HAP-1 (cell line): ENCODE measurements around the gene GORASP2.
A peak's percentile ranks its signal among the peaks of the same experiment; 100 is the strongest.
"Not testable (repeated sequence)": the region's sequence is repeated elsewhere in the genome, so short reads cannot be mapped to it uniquely, and the experiment has no call there.

Experiments
- DNase-seq, 2 experiments: peaks; one replicate each; pipeline ENCODE4 v3.0.0-alpha.2; 2016 to 2020; ENCODE audit warnings: low spot score in 2 of 2
- H3K27me3 ChIP-seq: fragments of 250-450 bp; sonication (Bioruptor Pico); 2 replicates; pipeline ENCODE4 v1.5.1; 2020; ENCODE audit warnings: low read depth, mild to moderate bottlenecking, moderate library complexity
- H3K36me3 ChIP-seq: fragments of 250-450 bp; sonication (Bioruptor Pico); replicated peaks from 2 replicates; pipeline ENCODE4 v1.5.1; 2020; ENCODE audit warnings: mild to moderate bottlenecking
- H3K4me1 ChIP-seq: fragments of 250-450 bp; sonication (Bioruptor Pico); 2 replicates; pipeline ENCODE4 v1.5.1; 2020; ENCODE audit warnings: mild to moderate bottlenecking
- H3K4me3 ChIP-seq: fragments of 250-450 bp; sonication (Bioruptor Pico); 2 replicates; pipeline ENCODE4 v1.5.1; 2020; ENCODE audit warnings: mild to moderate bottlenecking, moderate library complexity
- H3K9me3 ChIP-seq: fragments of 250-450 bp; sonication (Bioruptor Pico); 2 replicates; pipeline ENCODE4 v1.5.1; 2020; ENCODE audit warnings: mild to moderate bottlenecking, moderate library complexity
- in situ Hi-C: fragments of 300-500 bp; cut with MboI; formaldehyde crosslinking; loops from 3 replicates; pipeline ENCODE4 v1.14.3; 2020; ENCODE audit warnings: low sequenced_read_pairs, inconsistent platforms, mixed read lengths

GORASP2 gene

GRCh38 chr2:170905864-170906263 lies 23.2 kb upstream of the GORASP2 start:
- in situ Hi-C loops = no loop called here
- Histone ChIP-seq H3K4me3 (no peak overlapping the region), H3K36me3 (no peaks in the 10 kb centered on the region), H3K27me3 (no peaks in the 10 kb centered on the region), H3K9me3 (no peaks in the 10 kb centered on the region), H3K4me1 (no peaks in the 10 kb centered on the region)
- DNase-seq = no peak

DNA sequence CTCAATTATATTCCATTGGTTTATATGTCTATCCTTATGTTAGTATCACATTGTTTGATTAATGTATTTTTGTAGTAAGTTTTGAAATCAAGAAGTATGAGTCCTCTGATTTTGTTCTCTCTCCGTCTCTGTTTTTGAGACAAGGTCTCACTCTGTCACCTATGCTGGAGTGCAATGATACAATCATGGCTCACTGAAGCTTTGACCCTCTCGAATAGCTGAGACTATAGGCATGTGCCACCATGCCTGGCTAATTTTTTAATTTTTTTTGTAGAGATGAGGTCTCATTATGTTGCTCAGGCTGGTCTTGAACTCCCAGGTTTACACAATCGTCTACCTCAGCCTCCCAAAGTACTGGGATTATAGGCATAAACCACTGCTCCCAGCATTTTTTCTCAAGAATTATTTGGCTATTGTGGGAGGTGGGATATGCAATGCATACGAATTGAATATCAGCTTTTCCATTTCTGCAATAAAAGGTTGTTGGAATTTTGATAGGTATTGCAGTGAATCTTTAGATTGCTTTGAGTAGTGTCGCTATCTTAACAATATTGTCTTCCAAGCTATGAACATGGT lies 17.7 kb upstream of the GORASP2 start:
- Histone ChIP-seq H3K27me3 (no peaks in the 10 kb centered on the region), H3K36me3 (no peaks in the 10 kb centered on the region), H3K9me3 (no peaks in the 10 kb centered on the region), H3K4me1 (no peaks in the 10 kb centered on the region), H3K4me3 (no peak overlapping the region)
- in situ Hi-C loops = no loop called here
- DNase-seq = no peak

GRCh38 chr2:170914994-170915666 lies 13.9 kb upstream of the GORASP2 start:
- DNase-seq, H3K9me3 ChIP-seq, H3K4me1 ChIP-seq, H3K4me3 ChIP-seq, in situ Hi-C loops, H3K27me3 ChIP-seq, H3K36me3 ChIP-seq: not testable (repeated sequence)

DNA sequence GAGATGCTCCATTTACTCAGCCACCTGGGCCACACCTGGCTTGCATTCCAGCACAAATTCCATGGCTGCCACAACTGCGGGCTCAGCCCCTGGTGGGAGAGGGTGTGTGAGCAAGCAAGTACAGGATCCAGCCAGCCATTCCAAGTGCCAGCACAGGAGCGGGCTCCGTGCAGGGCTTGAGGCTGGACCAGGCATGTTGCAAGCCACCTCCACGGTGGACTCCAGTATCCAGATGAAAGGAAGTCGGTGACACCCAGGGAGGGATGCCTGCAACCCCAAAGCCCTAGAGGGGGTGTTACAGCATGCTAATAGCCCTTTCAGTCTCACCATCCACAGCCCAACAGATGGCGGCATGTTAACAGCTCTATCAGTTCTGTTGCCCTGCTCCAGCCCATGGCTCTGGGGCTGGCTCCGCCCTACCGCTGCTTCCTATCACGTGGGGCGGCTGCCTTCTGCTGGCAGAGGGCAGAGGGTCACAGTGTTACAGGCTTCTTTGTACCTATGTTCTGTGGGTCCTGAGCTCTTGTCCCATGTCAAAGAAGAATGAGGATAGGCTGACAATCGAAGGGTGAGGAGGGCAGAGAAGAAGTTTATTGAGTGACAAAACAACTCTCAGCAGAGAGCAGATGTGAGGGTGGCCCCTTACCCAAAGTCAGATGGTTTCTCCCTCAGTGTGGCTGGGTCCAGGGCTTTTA lies 11.7 kb upstream of the GORASP2 start:
- in situ Hi-C loops = no loop called here
- peaks cover 4% of the 10 kb centered on the region; the same call in 1 of the 2 replicates for H3K9me3 ChIP-seq
- no peak for DNase-seq
- no peak overlapping the region for H3K4me3 ChIP-seq
- no peaks in the 10 kb centered on the region for H3K36me3 ChIP-seq
- H3K27me3 ChIP-seq = no peaks in the 10 kb centered on the region
- H3K4me1 ChIP-seq = no peaks in the 10 kb centered on the region

DNA sequence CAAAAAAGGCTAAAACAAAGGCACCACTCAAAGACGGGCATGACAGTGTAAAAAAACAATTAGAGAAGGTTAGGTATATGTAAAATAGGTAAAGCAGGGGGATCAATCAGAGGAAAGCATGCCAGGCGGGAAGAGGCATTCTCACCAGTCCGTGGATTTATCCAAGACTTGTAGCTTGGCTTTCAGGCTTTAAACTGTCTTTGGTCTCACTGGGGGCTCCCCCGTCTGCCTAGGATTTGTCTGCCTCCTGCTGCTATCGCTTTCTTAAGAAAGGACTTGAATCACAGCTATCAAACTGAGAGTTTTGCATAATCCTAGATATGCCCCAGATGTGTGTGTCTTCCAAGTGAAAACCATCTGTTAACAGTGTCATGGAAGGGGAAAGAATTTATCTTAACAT lies 11.1 kb upstream of the GORASP2 start:
- Histone ChIP-seq H3K27me3 (no peaks in the 10 kb centered on the region), H3K9me3 (peaks cover 4% of the 10 kb centered on the region; the same call in 1 of the 2 replicates), H3K4me1 (no peaks in the 10 kb centered on the region), H3K36me3 (no peaks in the 10 kb centered on the region), H3K4me3 (no peak overlapping the region)
- DNase-seq = no peak
- in situ Hi-C loops = no loop called here

GRCh38 chr2:170921873-170922272 lies 7.2 kb upstream of the GORASP2 start:
- H3K4me1 ChIP-seq, H3K4me3 ChIP-seq, DNase-seq, in situ Hi-C loops, H3K27me3 ChIP-seq, H3K9me3 ChIP-seq, H3K36me3 ChIP-seq: not testable (repeated sequence)

DNA sequence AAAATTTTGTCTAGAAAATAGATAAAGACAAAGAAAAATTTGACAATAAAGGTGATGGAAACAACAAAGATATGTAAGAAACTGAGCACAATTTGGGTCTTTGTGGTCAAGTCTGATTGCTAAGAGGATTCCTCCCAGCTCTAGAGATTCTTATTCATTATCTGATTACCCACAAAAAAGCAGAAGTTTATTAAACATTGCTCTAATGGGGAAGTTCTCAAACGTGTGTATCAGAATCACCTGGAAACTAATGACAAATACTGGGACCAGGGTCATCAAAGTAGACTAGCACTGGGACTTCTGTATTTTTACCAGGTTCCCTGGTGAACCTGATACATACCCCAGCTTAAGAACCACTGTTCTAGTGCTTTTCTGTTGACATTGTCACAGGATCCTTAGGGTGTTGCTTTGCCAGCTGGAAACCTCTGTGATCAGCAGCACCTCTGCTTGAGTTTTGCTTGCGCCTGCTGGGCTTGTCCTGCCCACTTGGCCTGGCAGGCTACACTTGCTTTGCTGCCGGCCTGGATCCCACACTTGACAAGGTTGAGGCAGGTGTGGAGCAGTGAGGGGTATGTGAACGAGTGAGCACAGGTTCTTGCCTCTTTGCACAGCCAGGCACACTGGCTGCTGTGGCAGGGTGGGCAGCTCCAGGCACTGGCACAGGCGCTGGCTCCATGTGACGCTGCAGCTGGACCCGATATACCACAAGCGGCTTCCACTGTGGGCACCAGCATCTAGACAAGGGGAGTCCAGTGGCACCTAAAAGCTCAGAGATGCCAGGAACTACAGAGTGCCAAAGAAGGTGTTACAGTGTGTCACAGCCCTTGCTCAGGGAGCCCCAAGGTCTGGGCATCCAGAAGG lies 6.2 kb upstream of the GORASP2 start:
- in situ Hi-C loops = no loop called here
- Histone ChIP-seq H3K9me3 (peaks cover 3% of the 10 kb centered on the region; the same call in 1 of the 2 replicates), H3K4me1 (no peaks in the 10 kb centered on the region), H3K27me3 (no peaks in the 10 kb centered on the region), H3K36me3 (no peaks in the 10 kb centered on the region), H3K4me3 (no peak overlapping the region)
- no peak for DNase-seq

DNA sequence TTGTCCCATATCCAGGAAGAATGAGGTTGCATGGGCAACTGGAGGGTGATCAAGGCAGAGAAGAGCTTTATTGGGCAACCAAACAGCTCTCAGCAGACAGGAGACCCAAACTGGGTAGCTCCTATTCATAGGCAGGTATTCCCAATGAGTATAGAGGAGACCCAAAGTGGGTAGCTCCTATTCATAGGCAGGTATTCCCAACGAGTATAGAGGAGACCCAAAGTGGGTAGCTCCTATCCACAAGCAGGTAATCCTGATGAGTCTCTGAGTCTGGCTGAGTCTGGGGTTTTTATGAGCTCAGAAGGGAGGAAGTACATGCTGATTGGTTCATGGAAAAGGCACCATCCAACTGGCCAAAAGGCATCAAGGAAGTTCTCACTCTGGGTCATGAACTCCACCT lies 5.3 kb upstream of the GORASP2 start:
- Histone ChIP-seq H3K4me1 (no peaks in the 10 kb centered on the region; the same call in 1 of the 2 replicates), H3K9me3 (peaks cover 3% of the 10 kb centered on the region; the same call in 1 of the 2 replicates)
- in situ Hi-C loops = no loop called here

GRCh38 chr2:170924969-170925368 lies 4.1 kb upstream of the GORASP2 start:
- no peaks in the 10 kb centered on the region; the same call in 1 of the 2 replicates for H3K4me1 ChIP-seq
- DNase-seq = no peak
- peaks cover 3% of the 10 kb centered on the region; the same call in 1 of the 2 replicates for H3K9me3 ChIP-seq
- no peaks in the 10 kb centered on the region for H3K27me3 ChIP-seq
- in situ Hi-C loops = no loop called here
- no peak overlapping the region for H3K4me3 ChIP-seq
- H3K36me3 ChIP-seq = peaks cover 5% of the 10 kb centered on the region

More for the DNA sequence above, 5.3 kb upstream of the GORASP2 start:
- Histone ChIP-seq H3K4me3 (no peak overlapping the region), H3K27me3 (no peaks in the 10 kb centered on the region), H3K36me3 (no peaks in the 10 kb centered on the region)
- no peak for DNase-seq

DNA sequence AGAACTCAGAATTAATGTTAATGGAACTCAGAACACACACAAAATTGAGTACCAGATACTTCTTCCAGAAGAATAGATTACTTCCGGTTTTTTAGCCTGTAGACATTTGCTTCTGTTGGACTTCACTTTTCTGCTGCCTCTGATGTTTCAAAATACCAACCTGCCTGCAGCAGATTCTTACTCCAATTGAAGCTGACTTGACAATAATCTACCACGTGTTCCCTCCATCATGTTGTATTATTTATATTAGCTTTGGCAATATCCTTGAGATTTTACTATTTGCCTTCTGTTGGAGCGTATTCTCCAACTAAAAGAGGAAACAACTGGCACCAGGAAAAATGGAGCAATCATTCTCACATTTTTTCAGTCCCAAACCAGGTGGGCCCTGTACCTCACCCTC lies 3.1 kb upstream of the GORASP2 start:
- peaks cover under 1% of the 10 kb centered on the region; the same call in 1 of the 2 replicates for H3K4me1 ChIP-seq
- in situ Hi-C loops = no loop called here
- H3K4me3 ChIP-seq = no peak overlapping the region
- peaks cover 3% of the 10 kb centered on the region; the same call in 1 of the 2 replicates for H3K9me3 ChIP-seq
- peaks cover 5% of the 10 kb centered on the region for H3K36me3 ChIP-seq
- H3K27me3 ChIP-seq = no peaks in the 10 kb centered on the region
- no peak for DNase-seq

GRCh38 chr2:170926743-170927297 lies 2.2 kb upstream of the GORASP2 start:
- in situ Hi-C loops = no loop called here
- H3K27me3 ChIP-seq = no peaks in the 10 kb centered on the region
- no peak for DNase-seq

GRCh38 chr2:170928036-170928823 lies 823 bp upstream of the GORASP2 start:
- in situ Hi-C loops = no loop called here
- no peak for DNase-seq
- Histone ChIP-seq H3K4me3 (peak overlapping the region; percentile 82), H3K4me1 (peaks cover 15% of the 10 kb centered on the region), H3K9me3 (peaks cover 3% of the 10 kb centered on the region; the same call in 1 of the 2 replicates), H3K36me3 (peaks cover 5% of the 10 kb centered on the region), H3K27me3 (no peaks in the 10 kb centered on the region)

More at GRCh38 chr2:170926743-170927297, 2.2 kb upstream of the GORASP2 start:
- Histone ChIP-seq H3K4me1 (peaks cover 9% of the 10 kb centered on the region), H3K36me3 (peaks cover 5% of the 10 kb centered on the region), H3K4me3 (no peak overlapping the region), H3K9me3 (peaks cover 3% of the 10 kb centered on the region; the same call in 1 of the 2 replicates)
